ENCODE results near the gene NKX1-2.

GRCh38 chr10:124462348-124462695 is 12.5 kb upstream of the NKX1-2 start:
- no peak for TF ChIP-seq CTCF (conservative IDR thresholded peaks at IDR 0.05; ENCODE audit: low read depth, low read length)
- no peak for TF ChIP-seq NFE2L2 (IDR thresholded peaks at IDR 0.05; ENCODE audit: low read depth, low read length)
- no peak for TF ChIP-seq CHD1 (IDR thresholded peaks at IDR 0.05; ENCODE audit: low read depth, low read length)
- TF ChIP-seq RAD21 (IDR thresholded peaks at IDR 0.05; ENCODE audit: low read length) = no peak
- no peak for TF ChIP-seq RFX5 (IDR thresholded peaks at IDR 0.05; ENCODE audit: low read depth, low read length)
- no peak for TF ChIP-seq POLR2A (IDR thresholded peaks at IDR 0.05; ENCODE audit: low read depth, low read length)
- TF ChIP-seq BHLHE40 (IDR thresholded peaks at IDR 0.05; ENCODE audit: low read depth, low read length) = no peak
- TF ChIP-seq MXI1 (IDR thresholded peaks at IDR 0.05; ENCODE audit: borderline replicate concordance, low read depth, low read length) = no peak
- no peak for TF ChIP-seq MAZ (IDR thresholded peaks at IDR 0.05; ENCODE audit: borderline replicate concordance, low read depth, low read length)
- TF ChIP-seq CEBPB (IDR thresholded peaks at IDR 0.05; ENCODE audit: low read depth, low read length) = no peak
